ENCODE measurements around the gene MDGA2. TPM values are rescaled to one million over a fixed set of nuclear protein-coding genes. Genes with fewer than 3 reads are reported as not detected.

The MDGA2 gene
- total and polyA plus RNA-seq, 2 of the 8 experiments (the other 6 are each of a cell fraction or from before 2014, with no cell fraction given), result 0.11 to 0.69 TPM

DNA sequence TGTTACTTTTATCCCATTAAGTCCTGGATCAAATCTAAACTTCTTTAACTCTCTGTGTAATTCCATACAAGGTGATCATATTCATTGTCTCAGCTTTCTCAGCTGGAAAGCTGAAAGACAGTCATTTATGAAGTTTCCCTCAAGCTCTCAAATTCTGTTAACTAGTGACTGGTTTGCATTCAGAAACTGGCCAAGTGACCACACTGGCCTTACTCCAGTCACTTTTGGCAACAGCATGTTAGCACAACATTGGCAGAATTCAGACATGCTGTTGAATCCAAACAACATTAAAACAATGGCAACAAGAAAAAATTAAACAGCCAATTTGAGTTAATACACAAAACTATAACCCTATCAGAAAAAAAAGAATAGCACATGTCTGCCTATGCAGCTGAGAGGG is 343.3 kb downstream of the MDGA2 start:
- no peak for TF ChIP-seq CBX8 (IDR thresholded peaks at IDR 0.05; ENCODE audit: borderline replicate concordance, low read depth, low read length)
- no peak for TF ChIP-seq FOSL1 (IDR thresholded peaks at IDR 0.05; ENCODE audit: insufficient read depth, low read depth, low read length)
- TF ChIP-seq CBX5 (IDR thresholded peaks at IDR 0.05; ENCODE audit: low read depth, low read length), result no peak
- TF ChIP-seq CHD1 (IDR thresholded peaks at IDR 0.05; ENCODE audit: low read depth, low read length), result no peak
- no peak for TF ChIP-seq CHD2 (IDR thresholded peaks at IDR 0.05; ENCODE audit: low read length)
- TF ChIP-seq HDAC2 (IDR thresholded peaks at IDR 0.05; ENCODE audit: borderline replicate concordance in 1 of 2, low read depth in 2 of 2, low read length in 2 of 2), result no peak
- TF ChIP-seq YY1 (IDR thresholded peaks at IDR 0.05; ENCODE audit: low read depth, low read length), result no peak
- TF ChIP-seq SP1 (IDR thresholded peaks at IDR 0.05; ENCODE audit: low read depth, low read length), result no peak
- no peak for TF ChIP-seq TBP (IDR thresholded peaks at IDR 0.05; ENCODE audit: low read depth, low read length)

More for the DNA sequence above, 343.3 kb downstream of the MDGA2 start:
- no peak overlapping the region for H3K56ac ChIP-seq (replicated peaks; ENCODE audit: insufficient read length, low read depth, low read length)
- H4K5ac ChIP-seq (ENCODE audit: insufficient read length, low read depth, low read length), result no peak overlapping the region
- H3K14ac ChIP-seq (ENCODE audit: insufficient read length), result no peak overlapping the region
- H4K91ac ChIP-seq (replicated peaks; ENCODE audit: insufficient read length, low read length), result no peak overlapping the region
- no peaks in the 10 kb centered on the region for H3K9me3 ChIP-seq (ENCODE audit: insufficient read depth in 2 of 2, low read depth in 1 of 2, low read length in 1 of 2)
- no peak overlapping the region for H3K4me3 ChIP-seq (ENCODE audit: extremely low read depth in 1 of 4, insufficient read depth in 2 of 4, low read depth in 3 of 4, low read length in 4 of 4)
- H2BK120ac ChIP-seq (replicated peaks; ENCODE audit: low read depth, low read length), result no peak overlapping the region
- no peak overlapping the region for H3K4ac ChIP-seq (replicated peaks; ENCODE audit: insufficient read length, low read depth, low read length)
- H2AK5ac ChIP-seq (ENCODE audit: low read depth, low read length), result no peak overlapping the region
- ChIA-PET CTCF (ENCODE audit: partially characterized antibody) (interaction anchor here (1.0 to 1.1 kb wide), 3 partner anchors 10 to 14 kb away, joined by 3 read pairs; no protein-coding TSS in a partner anchor), POLR2A (ENCODE audit: partially characterized antibody) (no interaction called here)
- H3K36me3 ChIP-seq (ENCODE audit: control insufficient read depth in 2 of 4, insufficient read depth in 4 of 4, low read length in 3 of 4), result no peaks in the 10 kb centered on the region
- no peak overlapping the region for H2BK15ac ChIP-seq (ENCODE audit: low read length)
- H3K23me2 ChIP-seq (ENCODE audit: low read depth, low read length), result no peaks in the 10 kb centered on the region
- H3K9ac ChIP-seq (replicated peaks in 1 of 4; ENCODE audit: extremely low read depth in 1 of 4, low read depth in 3 of 4, low read length in 3 of 4), result no peak overlapping the region
- H2AFZ ChIP-seq (ENCODE audit: low read length), result no peak overlapping the region
- FAIRE-seq (no peak), DNase-seq (ENCODE audit: low read depth in 1 of 2, low spot score in 2 of 2) (no peak)
- H4K8ac ChIP-seq (ENCODE audit: extremely low read depth, insufficient read depth, low read length), result no peak overlapping the region
- H3K4me2 ChIP-seq (ENCODE audit: insufficient read depth in 1 of 2, low read depth in 2 of 2, low read length in 2 of 2), result no peak overlapping the region
- H3K18ac ChIP-seq (ENCODE audit: extremely low read depth, low read length), result no peak overlapping the region
- H3K27me3 ChIP-seq (replicated peaks in 1 of 4; ENCODE audit: control insufficient read depth in 3 of 4, extremely low read depth in 1 of 4, insufficient read depth in 3 of 4, low read length in 3 of 4), result no peaks in the 10 kb centered on the region
- H2BK12ac ChIP-seq (ENCODE audit: low read depth, low read length), result no peak overlapping the region
- no peaks in the 10 kb centered on the region for H4K20me1 ChIP-seq (replicated peaks in 1 of 2; ENCODE audit: control insufficient read depth in 1 of 2, insufficient read depth in 2 of 2, low read length in 2 of 2)
- H3K79me2 ChIP-seq (ENCODE audit: control insufficient read depth in 1 of 2, insufficient read depth in 2 of 2, low read length in 2 of 2), result no peaks in the 10 kb centered on the region
- H3K23ac ChIP-seq (ENCODE audit: insufficient read length), result no peak overlapping the region
- no peaks in the 10 kb centered on the region for H3K79me1 ChIP-seq (ENCODE audit: low read depth, low read length)
- H2BK5ac ChIP-seq (ENCODE audit: low read depth, low read length), result no peak overlapping the region
- no peak overlapping the region for H3K27ac ChIP-seq (ENCODE audit: low read depth, low read length)
- no peaks in the 10 kb centered on the region for H3K4me1 ChIP-seq (replicated peaks in 1 of 4; ENCODE audit: control insufficient read depth in 3 of 4, insufficient read depth in 4 of 4, low read length in 3 of 4)
- H2BK20ac ChIP-seq (ENCODE audit: low read length), result no peak overlapping the region

All from H1 (cell line).